Heart left ventricle (tissue), 16 donors: ENCODE data around the gene HOPX. TPM values are rescaled to one million over a fixed set of nuclear protein-coding genes. Genes with fewer than 3 reads are reported as not detected.
"Not testable (repeated sequence)": the region's sequence is repeated elsewhere in the genome, so short reads cannot be mapped to it uniquely, and the experiment has no call there.

Source experiments
- ATAC-seq, 4 donors: fragments of 200-7000 bp; cut with Tn5 transposase; one replicate each; pipeline ENCODE4 v1.9.1; 2020 to 2022; ENCODE audit warnings: moderate library complexity in 4 of 4, mild to moderate bottlenecking in 3 of 4, moderate number of reproducible peaks in 1 of 4
- DNase-seq, 5 donors: peaks; one replicate each; pipeline ENCODE4 v3.0.0-alpha.2; 2020
- H3K27ac ChIP-seq, 12 donors: fragments of 200-600 bp; sonication (generic) in 4 of 12; one replicate each; pipeline versions ENCODE4 v1.5.0 to v1.8.0; 2016 to 2022; ENCODE audit warnings: mild to moderate bottlenecking in 2 of 12
- H3K27me3 ChIP-seq, 9 donors: fragments of 200-600 bp; sonication (generic) in 2 of 9; one replicate each; pipeline versions ENCODE4 v1.5.1 to v1.8.0; 2016 to 2022; ENCODE audit warnings: mild to moderate bottlenecking in 3 of 9
- H3K36me3 ChIP-seq, 9 donors: fragments of 200-600 bp; sonication (generic) in 2 of 9; one replicate each; pipeline versions ENCODE4 v1.5.0 to v1.8.0; 2018 to 2022; ENCODE audit warnings: mild to moderate bottlenecking in 2 of 9
- H3K4me1 ChIP-seq, 12 donors: fragments of 200-600 bp; sonication (generic) in 4 of 12; one replicate each; pipeline versions ENCODE4 v1.5.0 to v1.8.0; 2016 to 2022; ENCODE audit warnings: mild to moderate bottlenecking in 3 of 12
- H3K4me3 ChIP-seq, 12 donors: fragments of 200-600 bp; sonication (generic) in 4 of 12; one replicate each; pipeline versions ENCODE4 v1.5.0 to v1.8.0; 2017 to 2022; ENCODE audit warnings: mild to moderate bottlenecking in 9 of 12, moderate library complexity in 4 of 12
- H3K9me3 ChIP-seq, 12 donors: fragments of 200-600 bp; sonication (generic) in 4 of 12; one replicate each; pipeline versions ENCODE4 v1.5.0 to v1.8.0; 2016 to 2022; ENCODE audit warnings: mild to moderate bottlenecking in 1 of 12
- CTCF ChIP-seq, 12 donors: fragments of 200-600 bp; sonication (generic) in 4 of 12; IDR thresholded peaks; one replicate each; pipeline versions ENCODE4 v1.5.0 to v1.8.0; 2018 to 2022; ENCODE audit warnings: antibody characterized with exemption in 12 of 12, mild to moderate bottlenecking in 5 of 12
- POLR2A ChIP-seq, 2 donors: fragments of 450-650 bp; IDR thresholded peaks; one replicate each; pipeline ENCODE4 v1.6.1; 2017; ENCODE audit warnings: antibody characterized with exemption in 2 of 2, mild to moderate bottlenecking in 2 of 2, moderate library complexity in 2 of 2
- WGBS, 4 donors: extraction: QIAGEN DNeasy Blood & Tissue Kit in 2 of 4; methylation state at CpG; one replicate each; pipeline versions ENCODE4 v1.1.5 to v1.1.7; 2013 to 2018; 5-methylcytosine and 5-hydroxymethylcytosine counted together
- intact Hi-C, 10 donors: fragments of 100-400 bp; cut with DNase I; formaldehyde crosslinking; loops; one replicate each; pipeline versions ENCODE4 v1.11.1 to v1.14.2; 2022
- polyA plus RNA-seq, 2 donors: library from polyadenylated mRNA; stranded (reverse); fragments of 200-250 nt; gene quantifications; one replicate each; pipeline ENCODE4 v1.2.3, GENCODE V29; 2013
- total RNA-seq, 9 donors: library from RNA; depleted of rRNA in 2 of 9; stranded (reverse); fragments of >200 nt in 2 of 9; fragmentation: NEBNext Ultra II Directional in 3 of 9; extraction: Animal tissue kit (Norgen Biotek cat#: 25700) in 3 of 9; gene quantifications; one replicate each; pipeline versions ENCODE4 v1.1.0 to v1.2.4, GENCODE V29; 2016 to 2023
- donor health status: ischemic (EF 13 %, LVEDD 7.1; RV severe dilation, severe dysfunction).
- donor health status: healthy with polysubstance abuse.
- donor health status: DM: no; HTN: yes; CAD: no.
- donor health status: DM: no; HTN: no; CAD: no.
- donor health status: ischemic (EF 25% LVEDD 6.9; RV normal size, moderate dysfunction).
- donor health status: ischemic (EF 25% LVEDD 5.7; RV mildly dilated, moderate dysfunction).
- donor health status: healthy.
- donor health status: DM: yes; HTN: yes; CAD: no.
- donor health status: ischemic (EF 35%, LVEDD 5.7; RV mildly dilated, moderate dysfunction).
- donor health status: nonischemic (EF 11% LVEDD 7.7; RV severe dilation, severe dysfunction).
- donor health status: DM: yes; HTN: yes; CAD: no.
- donor health status: PGD.
- donor health status: ischemic (EF 29% LVEDD 5.4; RV normal size, mild dysfunction).
- donor health status: nonischemic (EF 23%, LVEDD 6.1; RV moderate dilation, normal function).

Gene HOPX
- total and polyA plus RNA-seq, 11 donors = 1.5 to 223 (median 21.1) TPM

GRCh38 chr4:56727150-56727549 is 46.1 kb upstream of the HOPX start:
- Histone ChIP-seq H3K27me3 (no peaks in the 10 kb centered on the region), H3K36me3 (no peaks in the 10 kb centered on the region), H3K4me1 (peaks cover 0 to 23% (median 0%) of the 10 kb centered on the region in 12 donors), H3K4me3 (no peak overlapping the region), H3K9me3 (no peaks in the 10 kb centered on the region), H3K27ac (no peak overlapping the region)
- TF ChIP-seq POLR2A (IDR thresholded peaks at IDR 0.05) = no peak
- no peak for TF ChIP-seq CTCF (IDR thresholded peaks at IDR 0.05)
- WGBS, 4 donors = 61 to 75% (median 68%) methylated on average over 4 of the region's 4 CpGs
- ATAC-seq = no peak
- intact Hi-C loops = loop anchor here in 1 of 10 donors (10.0 kb wide), 1 partner anchor 72 kb away; no protein-coding TSS in a partner anchor
- no peak for DNase-seq

GRCh38 chr4:56726593-56726992 is 45.5 kb upstream of the HOPX start:
- H3K9me3 ChIP-seq, H3K27ac ChIP-seq, DNase-seq, H3K36me3 ChIP-seq, H3K27me3 ChIP-seq, ATAC-seq, H3K4me3 ChIP-seq: not testable (repeated sequence)
- 95 to 100% (median 98%) methylated on average over 1 of the region's 1 CpG for WGBS, 4 donors
- intact Hi-C loops = loop anchor here in 1 of 10 donors (10.0 kb wide), 1 partner anchor 72 kb away; no protein-coding TSS in a partner anchor
- H3K4me1 ChIP-seq = peaks cover 0 to 17% (median 0%) of the 10 kb centered on the region in 12 donors

- no peak overlapping the region for H3K4me3 ChIP-seq
- H3K9me3 ChIP-seq = no peaks in the 10 kb centered on the region
- peaks cover 0 to 10% (median 0%) of the 10 kb centered on the region in 12 donors for H3K4me1 ChIP-seq
- intact Hi-C loops = loop anchor here in 1 of 10 donors (10.0 kb wide), 1 partner anchor 69 kb away; no protein-coding TSS in a partner anchor
- H3K36me3 ChIP-seq = no peaks in the 10 kb centered on the region
- no peak for DNase-seq
- H3K27me3 ChIP-seq = no peaks in the 10 kb centered on the region
- no peak for ATAC-seq
- TF ChIP-seq POLR2A (IDR thresholded peaks at IDR 0.05) (no peak), CTCF (IDR thresholded peaks at IDR 0.05) (no peak)
- H3K27ac ChIP-seq = no peak overlapping the region
- 78 to 91% (median 86%) methylated on average over 2 of the region's 2 CpGs for WGBS, 4 donors
These were observed 42.6 kb upstream of the HOPX start for GRCh38 chr4:56723659-56724230.

- ATAC-seq (no peak), DNase-seq (no peak)
- no peak overlapping the region for H3K4me3 ChIP-seq
- 77 to 81% (median 81%) methylated on average over 5 of the region's 5 CpGs for WGBS, 4 donors
- H3K27ac ChIP-seq = no peak overlapping the region
- H3K36me3 ChIP-seq = no peaks in the 10 kb centered on the region
- H3K27me3 ChIP-seq = no peaks in the 10 kb centered on the region
- H3K9me3 ChIP-seq = no peaks in the 10 kb centered on the region
- intact Hi-C loops = loop anchor here in 1 of 10 donors (10.0 kb wide), 1 partner anchor 68 kb away; no protein-coding TSS in a partner anchor
- TF ChIP-seq POLR2A (IDR thresholded peaks at IDR 0.05) (no peak), CTCF (IDR thresholded peaks at IDR 0.05) (no peak)
- peaks cover 0 to 4% (median 0%) of the 10 kb centered on the region in 12 donors for H3K4me1 ChIP-seq
These were observed 42.1 kb upstream of the HOPX start for GRCh38 chr4:56723201-56723605.

GRCh38 chr4:56708146-56708545 is 27.1 kb upstream of the HOPX start:
- no peak for ATAC-seq
- WGBS, 4 donors = 45 to 62% (median 54%) methylated on average over 1 of the region's 1 CpG
- TF ChIP-seq CTCF (IDR thresholded peaks at IDR 0.05) (no peak), POLR2A (IDR thresholded peaks at IDR 0.05) (no peak)
- DNase-seq = no peak
- Histone ChIP-seq H3K9me3 (peaks cover 0 to 13% (median 2%) of the 10 kb centered on the region in 12 donors), H3K36me3 (no peaks in the 10 kb centered on the region), H3K4me3 (no peak overlapping the region), H3K27me3 (no peaks in the 10 kb centered on the region), H3K27ac (no peak overlapping the region), H3K4me1 (no peaks in the 10 kb centered on the region)
- intact Hi-C loops = no loop called here
